Ovary (tissue), 9 donors: ENCODE data around the gene SERPINB11. TPM values are rescaled to one million over a fixed set of nuclear protein-coding genes. Genes with fewer than 3 reads are reported as not detected.

Experiments
- DNase-seq, 5 donors: peaks; one replicate each; pipeline ENCODE4 v3.0.0-alpha.2; 2019 to 2020
- H3K27ac ChIP-seq, 2 donors: fragments of 200-600 bp; one replicate each; pipeline versions ENCODE4 v1.5.1 to v1.8.0; 2019 to 2022
- H3K27me3 ChIP-seq: fragments of 200-600 bp; one replicate; pipeline ENCODE4 v1.8.0; 2022
- H3K36me3 ChIP-seq: fragments of 200-600 bp; sonication (generic); one replicate; pipeline ENCODE4 v1.5.1; 2019
- H3K4me1 ChIP-seq: one replicate; pipeline ENCODE4 v1.8.1; 2013; ENCODE audit warnings: mild to moderate bottlenecking, moderate library complexity; ENCODE audit not compliant: insufficient read depth
- H3K4me3 ChIP-seq: fragments of 200-600 bp; sonication (generic); one replicate; pipeline ENCODE4 v1.5.1; 2017
- H3K9me3 ChIP-seq, 2 donors: fragments of 200-600 bp in 1 of 2; sonication (generic) in 1 of 2; one replicate each; pipeline versions ENCODE4 v1.5.1 to v1.8.1; 2013 to 2019; ENCODE audit warnings: mild to moderate bottlenecking in 1 of 2, moderate library complexity in 1 of 2
- EP300 ChIP-seq: sonication (generic); formaldehyde crosslinking; IDR thresholded peaks from one replicate; pipeline ENCODE4 v1.6.1; 2017; ENCODE audit warnings: antibody characterized with exemption
- POLR2A ChIP-seq: fragments of 450-650 bp; IDR thresholded peaks from one replicate; pipeline ENCODE4 v1.6.1; 2017; ENCODE audit warnings: antibody characterized with exemption, mild to moderate bottlenecking, moderate library complexity
- WGBS, 3 donors: extraction: QIAGEN DNeasy Blood & Tissue Kit in 1 of 3; methylation state at CpG; one replicate each; pipeline versions ENCODE4 v1.1.5 to v1.1.7; 2013 to 2017; 5-methylcytosine and 5-hydroxymethylcytosine counted together
- intact Hi-C, 4 donors: fragments of 100-400 bp; cut with DNase I; formaldehyde crosslinking; loops; one replicate each; pipeline versions ENCODE4 v1.11.0 to v1.15.1; 2022 to 2023
- polyA plus RNA-seq, 2 donors: library from polyadenylated mRNA; stranded (reverse); fragments of 200-250 nt in 1 of 2; fragments of 350-450 nt in 1 of 2; fragmentation: Illumina TruSeq in 1 of 2; extraction: RNeasy Lipid Tissue Mini Kit (QIAGEN cat#74804) in 1 of 2; gene quantifications; one replicate each; pipeline ENCODE4 v1.2.3, GENCODE V29; 2013 to 2014
- total RNA-seq, 7 donors: library from RNA; depleted of rRNA in 2 of 7; stranded (reverse); fragments of >200 nt in 2 of 7; fragmentation: NEBNext Ultra II Directional in 3 of 7; extraction: Animal tissue kit (Norgen Biotek cat#: 25700) in 3 of 7; gene quantifications; one replicate each; pipeline versions ENCODE4 v1.1.0 to v1.2.4, GENCODE V29; 2016 to 2023
- TF ChIP-seq, protein P1 (sequence below), 3 donors: fragments of 450-650 bp in 2 of 3; fragments of 200-600 bp in 1 of 3; IDR thresholded peaks; one replicate each; pipeline versions ENCODE4 v1.5.1 to v1.8.0; 2016 to 2022; ENCODE audit warnings: antibody characterized with exemption in 3 of 3, mild to moderate bottlenecking in 1 of 3
- donor health status: DM: no; HTN: no; CAD: no; lungs with moderate emphysema.
- donor health status: DM: no; HTN: no; CAD: no.
- donor health status: Bipolar disorder and iron deficiency.
- donor health status: DM: yes; HTN: yes; CAD: no.
- donor health status: DM: no; HTN: no; CAD: no.
- donor health status: DM: yes; HTN: yes; CAD: no.

Gene SERPINB11
- total and polyA plus RNA-seq, 9 donors: not detected

DNA sequence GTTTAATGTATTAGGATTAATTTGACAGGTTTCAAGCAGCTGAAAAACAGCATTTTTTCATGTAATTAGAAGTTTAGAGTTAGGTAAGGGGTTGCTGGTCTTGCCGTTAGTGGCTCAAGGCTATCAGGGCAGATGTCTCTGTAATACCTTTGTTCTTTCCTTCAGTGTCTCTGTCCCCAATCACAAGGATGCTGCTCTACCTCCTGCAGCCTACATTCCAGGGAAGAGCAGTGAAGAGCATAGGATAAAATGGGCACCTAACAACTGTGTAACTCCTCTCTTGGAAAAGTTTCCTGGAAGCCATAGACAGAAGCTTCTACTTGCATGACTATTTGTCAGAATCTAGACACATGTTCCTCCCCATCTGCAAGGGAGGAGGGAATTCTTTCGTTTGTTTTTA, 63.1 kb downstream of the SERPINB11 start:
- no peak for DNase-seq
- Histone ChIP-seq H3K9me3 (no peaks in the 10 kb centered on the region), H3K4me3 (no peak overlapping the region), H3K36me3 (no peaks in the 10 kb centered on the region), H3K27ac (no peak overlapping the region), H3K27me3 (no peaks in the 10 kb centered on the region), H3K4me1 (no peaks in the 10 kb centered on the region)
- intact Hi-C loops: no loop called here
- WGBS, 3 donors: 54 to 60% (median 60%) methylated on average over 2 of the region's 2 CpGs
- no peak for TF ChIP-seq EP300
- no peak for TF ChIP-seq POLR2A
- TF ChIP-seq, protein P1, sequence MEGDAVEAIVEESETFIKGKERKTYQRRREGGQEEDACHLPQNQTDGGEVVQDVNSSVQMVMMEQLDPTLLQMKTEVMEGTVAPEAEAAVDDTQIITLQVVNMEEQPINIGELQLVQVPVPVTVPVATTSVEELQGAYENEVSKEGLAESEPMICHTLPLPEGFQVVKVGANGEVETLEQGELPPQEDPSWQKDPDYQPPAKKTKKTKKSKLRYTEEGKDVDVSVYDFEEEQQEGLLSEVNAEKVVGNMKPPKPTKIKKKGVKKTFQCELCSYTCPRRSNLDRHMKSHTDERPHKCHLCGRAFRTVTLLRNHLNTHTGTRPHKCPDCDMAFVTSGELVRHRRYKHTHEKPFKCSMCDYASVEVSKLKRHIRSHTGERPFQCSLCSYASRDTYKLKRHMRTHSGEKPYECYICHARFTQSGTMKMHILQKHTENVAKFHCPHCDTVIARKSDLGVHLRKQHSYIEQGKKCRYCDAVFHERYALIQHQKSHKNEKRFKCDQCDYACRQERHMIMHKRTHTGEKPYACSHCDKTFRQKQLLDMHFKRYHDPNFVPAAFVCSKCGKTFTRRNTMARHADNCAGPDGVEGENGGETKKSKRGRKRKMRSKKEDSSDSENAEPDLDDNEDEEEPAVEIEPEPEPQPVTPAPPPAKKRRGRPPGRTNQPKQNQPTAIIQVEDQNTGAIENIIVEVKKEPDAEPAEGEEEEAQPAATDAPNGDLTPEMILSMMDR (IDR thresholded peaks at IDR 0.05): no peak

Other genes with a start within 250 kb of the SERPINB11 start
- under 1 TPM in 2 of 7 donors, not detected in 5; 0.23 to 0.31 TPM for gene SERPINB5, start 226.0 kb upstream of the SERPINB11 start, total RNA-seq
- gene SERPINB5, start 226.0 kb upstream of the SERPINB11 start, polyA plus RNA-seq: under 1 TPM in 1 of 2 donors, not detected in 1; 0.02 TPM
- not detected for gene SERPINB12, start 160.6 kb upstream of the SERPINB11 start, total RNA-seq
- gene SERPINB12, start 160.6 kb upstream of the SERPINB11 start, polyA plus RNA-seq: not detected
- under 1 TPM in 1 of 7 donors, not detected in 6; 0.46 TPM for gene SERPINB13, start 115.6 kb upstream of the SERPINB11 start, total RNA-seq
- gene SERPINB13, start 115.6 kb upstream of the SERPINB11 start, polyA plus RNA-seq: not detected
- gene SERPINB4, start 58.7 kb upstream of the SERPINB11 start, total RNA-seq: not detected
- gene SERPINB4, start 58.7 kb upstream of the SERPINB11 start, polyA plus RNA-seq: under 1 TPM in 1 of 2 donors, not detected in 1; 0.10 TPM
- under 1 TPM in 1 of 7 donors, not detected in 6; 0.23 TPM for gene SERPINB3, start 41.1 kb upstream of the SERPINB11 start, total RNA-seq
- gene SERPINB3, start 41.1 kb upstream of the SERPINB11 start, polyA plus RNA-seq: under 1 TPM in 1 of 2 donors, not detected in 1; 0.05 TPM
- gene SERPINB7, start 72.5 kb downstream of the SERPINB11 start, total RNA-seq: under 1 TPM in 2 of 7 donors, not detected in 5; 0.12 to 0.23 TPM
- under 1 TPM; 0.06 to 0.08 TPM for gene SERPINB7, start 72.5 kb downstream of the SERPINB11 start, polyA plus RNA-seq
- 10 to 100 TPM in 1 of 7 donors, 1 to 10 TPM in 1, under 1 TPM in 2, not detected in 3; 0.32 to 11.4 (median 3.5) TPM for gene SERPINB2, start 184.7 kb downstream of the SERPINB11 start, total RNA-seq
- gene SERPINB2, start 184.7 kb downstream of the SERPINB11 start, polyA plus RNA-seq: 1 to 10 TPM; 1.1 to 1.4 TPM
- 1 to 10 TPM in 1 of 7 donors, not detected in 6; 2.0 TPM for gene SERPINB10, start 205.0 kb downstream of the SERPINB11 start, total RNA-seq
- not detected for gene SERPINB10, start 205.0 kb downstream of the SERPINB11 start, polyA plus RNA-seq
- 1 to 10 TPM in 1 of 7 donors, not detected in 6; 2.0 TPM for gene HMSD, start 246.3 kb downstream of the SERPINB11 start, total RNA-seq
- gene HMSD, start 246.3 kb downstream of the SERPINB11 start, polyA plus RNA-seq: under 1 TPM; 0.02 to 0.08 TPM